Caco-2 (cell line): Measurements from ENCODE around the gene ARHGAP11B.
"Not testable (repeated sequence)": the region's sequence is repeated elsewhere in the genome, so short reads cannot be mapped to it uniquely, and the experiment has no call there.

Experiments
- BruUV-seq: library from RNA; stranded (reverse); fragments of 400-500 nt; replicated peaks from 2 replicates; lab custom pipeline; 2021; lab: Mats Ljungman, UMichigan
- CTCF ChIA-PET: fragments of 300-600 bp; sonication (Branson Sonifier 250); formaldehyde crosslinking; loops from one replicate; lab custom pipeline; 2022; ENCODE audit warnings: antibody characterized with exemption; lab: Charles Lee
- POLR2A ChIA-PET: fragments of 300-600 bp; sonication (Branson Sonifier 250); formaldehyde crosslinking; loops from one replicate; lab custom pipeline; 2022; ENCODE audit warnings: antibody characterized with exemption; lab: Charles Lee
- DNase-seq, 2 experiments: peaks; one replicate each; pipeline versions ENCODE4 v3.0.0 to v3.0.0-alpha.2; 2020 to 2022
- H3K27me3 ChIP-seq: replicated peaks from 2 replicates; pipeline ENCODE4 v1.6.0; 2011; ENCODE audit warnings: low read length; ENCODE audit not compliant: control insufficient read depth, insufficient read depth
- H3K36me3 ChIP-seq: 2 replicates; pipeline ENCODE4 v1.5.1; 2011; ENCODE audit warnings: low read length; ENCODE audit not compliant: control insufficient read depth, insufficient read depth
- H3K4me1 ChIP-seq: fragments of 250-450 bp; sonication (Bioruptor Pico); 2 replicates; pipeline ENCODE4 v1.5.1; 2020; ENCODE audit warnings: mild to moderate bottlenecking
- H3K4me3 ChIP-seq: 2 replicates; pipeline ENCODE4 v1.5.1; 2011; ENCODE audit warnings: low read depth, mild to moderate bottlenecking, control low read depth, low read length
- H3K9me3 ChIP-seq: fragments of 250-450 bp; sonication (Bioruptor Pico); 2 replicates; pipeline ENCODE4 v1.5.1; 2020; ENCODE audit warnings: mild to moderate bottlenecking, moderate library complexity
- H3K27ac Mint-ChIP-seq: one replicate; pipeline ENCODE4 v1.8.0; 2022; ENCODE audit warnings: mixed read lengths; ENCODE audit not compliant: unreplicated experiment
- H3K27me3 Mint-ChIP-seq: one replicate; pipeline ENCODE4 v1.8.0; 2022; ENCODE audit warnings: mixed read lengths; ENCODE audit not compliant: insufficient read depth, unreplicated experiment
- H3K36me3 Mint-ChIP-seq: one replicate; pipeline ENCODE4 v1.8.0; 2022; ENCODE audit warnings: mild to moderate bottlenecking, mixed read lengths; ENCODE audit not compliant: insufficient read depth, unreplicated experiment
- H3K4me1 Mint-ChIP-seq: one replicate; pipeline ENCODE4 v1.8.0; 2022; ENCODE audit warnings: low read depth, mixed read lengths; ENCODE audit not compliant: unreplicated experiment
- H3K4me3 Mint-ChIP-seq: one replicate; pipeline ENCODE4 v1.8.0; 2022; ENCODE audit warnings: mild to moderate bottlenecking, moderate library complexity, mixed read lengths; ENCODE audit not compliant: unreplicated experiment
- H3K9me3 Mint-ChIP-seq: one replicate; pipeline ENCODE4 v1.8.0; 2022; ENCODE audit warnings: mixed read lengths; ENCODE audit not compliant: unreplicated experiment
- CTCF ChIP-seq, 2 experiments: fragments of 200-600 bp in 1 of 2; IDR thresholded peaks; 1 replicate in 1 of 2; 2 replicates in 1 of 2; pipeline versions ENCODE4 v1.5.1 to v1.8.0; 2011 to 2022; ENCODE audit warnings: antibody characterized with exemption in 1 of 2, control low read depth in 1 of 2, inconsistent platforms in 1 of 2, low read depth in 1 of 2, low read length in 1 of 2, mild to moderate bottlenecking in 1 of 2, moderate library complexity in 1 of 2; ENCODE audit not compliant: insufficient read depth in 1 of 2, severe bottlenecking in 1 of 2, unreplicated experiment in 1 of 2
- intact Hi-C: fragments of 100-400 bp; cut with micrococcal nuclease; formaldehyde crosslinking; loops from one replicate; pipeline ENCODE4 v1.10.0; 2022; ENCODE audit not compliant: unreplicated experiment

ARHGAP11B gene

GRCh38 chr15:30670056-30670455 lies 44.1 kb downstream of the ARHGAP11B start:
- no peaks in the 10 kb centered on the region for H3K27me3 Mint-ChIP-seq
- H3K9me3 ChIP-seq, result no peaks in the 10 kb centered on the region
- H3K4me3 Mint-ChIP-seq, result no peak overlapping the region
- H3K36me3 ChIP-seq, result no peaks in the 10 kb centered on the region
- CTCF ChIA-PET, result no interaction called here
- POLR2A ChIA-PET, result no interaction called here
- H3K27ac Mint-ChIP-seq, result no peak overlapping the region
- no peak overlapping the region for H3K4me3 ChIP-seq
- peaks cover 63% of the 10 kb centered on the region for H3K36me3 Mint-ChIP-seq
- no peak for TF ChIP-seq CTCF (IDR thresholded peaks at IDR 0.05; ENCODE audit: insufficient read depth in 1 of 2, low read depth in 1 of 2, low read length in 1 of 2, severe bottlenecking in 1 of 2, unreplicated experiment in 1 of 2)
- H3K27me3 ChIP-seq, result no peaks in the 10 kb centered on the region
- intact Hi-C loops, result no loop called here
- H3K4me1 ChIP-seq, result no peaks in the 10 kb centered on the region
- H3K9me3 Mint-ChIP-seq, result no peaks in the 10 kb centered on the region
- H3K4me1 Mint-ChIP-seq, result no peaks in the 10 kb centered on the region
- no peak for DNase-seq
- BruUV-seq, result no TSS peak

- Mint-ChIP-seq H3K4me1 (no peaks in the 10 kb centered on the region), H3K36me3 (peaks cover 58% of the 10 kb centered on the region), H3K4me3 (no peak overlapping the region), H3K27ac (peak overlapping the region; percentile 48), H3K27me3 (no peaks in the 10 kb centered on the region), H3K9me3 (no peaks in the 10 kb centered on the region)
- Histone ChIP-seq H3K36me3 (no peaks in the 10 kb centered on the region), H3K27me3 (no peaks in the 10 kb centered on the region), H3K9me3 (no peaks in the 10 kb centered on the region), H3K4me3 (no peak overlapping the region), H3K4me1 (no peaks in the 10 kb centered on the region)
- intact Hi-C loops, result no loop called here
- no TSS peak for BruUV-seq
- no peak for DNase-seq
- TF ChIP-seq CTCF (IDR thresholded peaks at IDR 0.05; ENCODE audit: insufficient read depth in 1 of 2, low read depth in 1 of 2, low read length in 1 of 2, severe bottlenecking in 1 of 2, unreplicated experiment in 1 of 2), result no peak
- ChIA-PET POLR2A (no interaction called here), CTCF (no interaction called here)
Measured at GRCh38 chr15:30671309-30671708, 45.4 kb downstream of the ARHGAP11B start.

- no TSS peak for BruUV-seq
- intact Hi-C loops, result no loop called here
- no peak for DNase-seq
- ChIA-PET POLR2A (no interaction called here), CTCF (no interaction called here)
- Mint-ChIP-seq H3K27ac (no peak overlapping the region), H3K27me3 (no peaks in the 10 kb centered on the region), H3K9me3 (no peaks in the 10 kb centered on the region), H3K36me3 (peaks cover 59% of the 10 kb centered on the region), H3K4me1 (no peaks in the 10 kb centered on the region), H3K4me3 (no peak overlapping the region)
- Histone ChIP-seq H3K9me3 (no peaks in the 10 kb centered on the region), H3K4me3 (no peak overlapping the region), H3K36me3 (no peaks in the 10 kb centered on the region), H3K4me1 (no peaks in the 10 kb centered on the region), H3K27me3 (no peaks in the 10 kb centered on the region)
- no peak for TF ChIP-seq CTCF (IDR thresholded peaks at IDR 0.05; ENCODE audit: insufficient read depth in 1 of 2, low read depth in 1 of 2, low read length in 1 of 2, severe bottlenecking in 1 of 2, unreplicated experiment in 1 of 2)
Measured at GRCh38 chr15:30675126-30675525, 49.2 kb downstream of the ARHGAP11B start.

- H3K27me3 ChIP-seq, H3K27ac Mint-ChIP-seq, H3K4me1 ChIP-seq, H3K4me3 ChIP-seq, POLR2A ChIA-PET, CTCF ChIA-PET, H3K9me3 ChIP-seq, H3K4me1 Mint-ChIP-seq, H3K27me3 Mint-ChIP-seq, DNase-seq, H3K4me3 Mint-ChIP-seq, BruUV-seq, H3K36me3 ChIP-seq, intact Hi-C loops, H3K9me3 Mint-ChIP-seq: not testable (repeated sequence)
- H3K36me3 Mint-ChIP-seq, result peaks cover 53% of the 10 kb centered on the region
Measured at GRCh38 chr15:30675891-30676290, 50.0 kb downstream of the ARHGAP11B start.

- H3K27me3 ChIP-seq, H3K36me3 ChIP-seq, H3K27me3 Mint-ChIP-seq, H3K4me3 Mint-ChIP-seq, H3K4me1 Mint-ChIP-seq, POLR2A ChIA-PET, H3K4me3 ChIP-seq, intact Hi-C loops, H3K4me1 ChIP-seq, H3K9me3 Mint-ChIP-seq, H3K27ac Mint-ChIP-seq, DNase-seq, CTCF ChIA-PET, H3K9me3 ChIP-seq, BruUV-seq: not testable (repeated sequence)
- H3K36me3 Mint-ChIP-seq, result peaks cover 36% of the 10 kb centered on the region
Measured at GRCh38 chr15:30680997-30681396, 55.1 kb downstream of the ARHGAP11B start.
